Mesenteric fat pad (tissue), 1 donor: Measurements from ENCODE around the gene ACSL5. TPM values are rescaled to one million over a fixed set of nuclear protein-coding genes. Genes with fewer than 3 reads are reported as not detected.
"Not testable (repeated sequence)": the region's sequence is repeated elsewhere in the genome, so short reads cannot be mapped to it uniquely, and the experiment has no call there.

Experiments used
- DNase-seq: peaks from one replicate; pipeline ENCODE4 v3.0.0-alpha.2; 2020; ENCODE audit warnings: low spot score
- total RNA-seq: library from RNA; stranded (reverse); fragmentation: NEBNext Ultra II Directional; extraction: Animal tissue kit (Norgen Biotek cat#: 25700); gene quantifications from one replicate; pipeline ENCODE4 v1.2.1, GENCODE V29; 2021
- donor health status: DM: yes; HTN: yes; CAD: no.

The ACSL5 gene
- total RNA-seq, 1 donor from 2014 or later = 41.9 TPM

DNA sequence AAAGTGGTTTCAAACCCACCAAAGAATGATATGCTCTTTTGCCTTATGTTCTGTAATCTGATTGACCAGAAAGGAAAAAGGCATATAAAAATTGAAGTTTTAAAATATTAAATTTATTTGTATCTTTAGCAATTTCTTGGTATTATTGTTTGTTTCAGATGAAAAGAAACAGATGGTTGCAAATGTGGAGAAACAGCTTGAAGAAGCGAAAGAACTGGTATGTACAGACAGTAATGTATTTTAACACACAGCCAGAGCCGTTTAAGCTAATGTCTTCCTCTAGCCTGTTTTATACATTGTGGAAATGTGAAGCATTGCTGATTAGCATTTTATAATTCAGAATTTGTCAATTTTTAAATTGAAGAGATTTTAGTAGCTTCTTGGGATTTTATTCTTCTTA lies 86.5 kb downstream of the ACSL5 start:
- DNase-seq = no peak

DNA sequence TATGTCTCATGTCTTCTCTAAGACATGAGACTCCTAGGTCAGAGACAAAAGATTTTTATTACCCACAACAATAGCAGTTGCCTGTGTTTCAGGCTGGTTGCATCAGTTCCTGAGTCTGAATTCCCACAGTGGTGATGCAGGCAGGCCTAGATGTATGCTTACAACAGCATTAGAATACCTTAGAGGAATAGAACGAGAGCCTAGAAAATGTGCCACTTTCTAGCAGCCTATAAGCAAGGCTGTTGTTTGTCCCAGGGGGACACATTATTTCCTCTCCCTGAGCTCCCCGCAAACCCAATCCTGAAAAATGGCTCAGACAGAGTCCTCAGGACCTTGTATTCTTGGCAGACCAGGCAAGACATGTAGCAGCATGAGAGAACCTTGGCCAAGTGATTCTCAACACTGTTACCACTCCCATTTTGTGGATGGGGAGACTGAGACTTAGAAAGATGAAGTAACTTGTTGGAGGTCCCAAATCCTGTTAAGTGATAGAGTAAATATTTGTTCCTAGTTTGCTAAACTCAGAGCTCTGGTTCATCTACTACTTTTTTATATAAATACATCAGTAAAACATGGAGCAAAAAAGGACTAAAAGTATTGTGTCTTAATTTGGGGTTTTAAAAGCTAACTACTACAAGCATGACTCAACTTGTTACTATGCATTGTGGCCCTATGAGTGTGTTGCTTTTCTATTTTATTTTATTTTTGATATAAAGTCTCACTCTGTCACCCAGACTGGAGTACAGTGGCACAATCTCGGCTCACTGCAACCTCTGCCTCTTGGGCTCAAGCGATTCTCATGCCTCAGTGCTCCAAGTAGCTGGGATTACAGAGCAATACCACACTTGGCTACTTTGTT lies 87.3 kb downstream of the ACSL5 start:
- no peak for DNase-seq

DNA sequence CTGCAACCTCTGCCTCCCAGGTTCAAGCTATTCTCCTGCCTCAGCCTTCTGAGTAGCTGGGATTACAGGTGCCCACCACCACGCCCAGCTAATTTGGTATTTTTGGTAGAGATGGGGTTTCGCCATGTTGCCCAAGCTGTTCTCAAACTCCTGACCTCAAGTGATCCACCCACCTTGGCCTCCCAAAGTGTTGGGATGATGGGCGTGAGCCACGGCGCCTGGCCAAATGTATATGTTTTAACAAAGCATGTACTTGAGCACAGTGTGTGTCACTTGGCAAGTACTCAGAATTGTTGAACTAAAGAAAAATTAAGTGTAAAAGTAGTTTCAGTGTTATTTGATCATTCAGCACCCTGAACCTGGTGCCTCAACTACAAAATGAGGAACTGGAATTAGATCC lies 90.2 kb downstream of the ACSL5 start:
- DNase-seq = not testable (repeated sequence)

DNA sequence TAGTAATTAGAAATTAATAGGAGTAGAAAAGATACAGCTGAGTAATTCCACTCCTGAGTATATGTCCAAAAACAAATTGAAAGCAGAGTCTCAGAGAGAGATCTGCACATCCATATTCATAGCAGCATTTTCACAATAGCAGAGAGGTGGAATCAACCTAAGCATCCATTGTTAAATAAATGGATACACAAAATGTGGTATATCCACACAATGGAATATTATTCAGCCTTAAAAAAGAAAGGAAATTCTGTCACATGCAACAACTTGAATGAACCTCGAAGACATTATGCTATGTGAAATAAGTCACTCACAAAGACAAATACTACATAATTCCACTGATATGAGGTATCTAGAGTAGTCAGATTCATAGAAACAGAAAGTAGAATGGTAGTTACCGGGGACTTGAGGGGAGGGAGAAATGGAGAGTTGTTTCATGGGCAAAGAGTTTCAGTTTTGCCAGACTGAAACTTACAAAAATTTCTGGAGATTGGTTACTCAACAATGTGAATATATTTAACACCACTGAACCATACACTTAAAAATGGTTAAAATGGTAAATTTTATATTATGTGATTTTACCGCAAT lies 91.5 kb downstream of the ACSL5 start:
- DNase-seq = no peak

DNA sequence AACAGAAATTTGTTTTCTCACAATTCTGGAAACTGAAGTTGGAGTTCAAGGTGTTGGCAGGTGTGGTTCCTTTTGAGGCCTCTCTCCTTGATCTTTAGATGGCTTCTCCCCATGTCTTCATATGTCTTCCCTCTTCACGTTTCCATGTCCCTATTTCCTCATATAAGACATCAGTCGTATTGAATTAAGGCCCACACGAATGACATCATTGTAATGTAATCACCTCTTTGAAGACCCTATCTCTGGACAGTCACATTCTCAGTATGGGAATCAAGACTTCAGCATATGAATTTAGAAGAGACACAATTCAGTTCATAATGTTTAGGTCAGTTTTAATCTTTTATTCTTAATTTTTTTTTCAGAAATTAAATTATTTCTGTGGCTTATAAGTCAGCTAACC lies 92.9 kb downstream of the ACSL5 start:
- no peak for DNase-seq

DNA sequence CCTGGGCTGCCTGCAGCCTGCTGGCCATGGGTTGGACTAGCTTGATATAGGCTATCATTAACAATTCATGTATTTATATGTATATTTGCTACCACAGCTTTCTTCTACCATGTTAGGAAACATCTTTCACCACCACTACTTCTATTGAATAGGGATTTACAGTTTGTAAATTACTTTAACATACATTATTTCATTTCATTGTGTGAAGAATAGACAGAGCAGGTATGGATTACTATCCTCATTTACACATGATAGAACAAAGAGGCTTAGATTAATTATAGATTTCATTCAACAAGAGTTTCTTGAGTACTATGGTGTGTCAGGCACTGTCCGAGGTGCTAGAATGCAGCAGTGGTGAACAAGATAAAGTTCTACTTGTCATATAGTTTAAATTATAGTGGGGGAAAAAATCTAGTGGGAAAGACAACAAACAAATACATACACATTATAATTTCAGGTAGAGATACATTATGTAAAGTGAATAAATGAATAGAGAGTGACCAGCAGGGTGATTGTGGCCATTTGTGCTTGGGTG lies 93.7 kb downstream of the ACSL5 start:
- DNase-seq = no peak

DNA sequence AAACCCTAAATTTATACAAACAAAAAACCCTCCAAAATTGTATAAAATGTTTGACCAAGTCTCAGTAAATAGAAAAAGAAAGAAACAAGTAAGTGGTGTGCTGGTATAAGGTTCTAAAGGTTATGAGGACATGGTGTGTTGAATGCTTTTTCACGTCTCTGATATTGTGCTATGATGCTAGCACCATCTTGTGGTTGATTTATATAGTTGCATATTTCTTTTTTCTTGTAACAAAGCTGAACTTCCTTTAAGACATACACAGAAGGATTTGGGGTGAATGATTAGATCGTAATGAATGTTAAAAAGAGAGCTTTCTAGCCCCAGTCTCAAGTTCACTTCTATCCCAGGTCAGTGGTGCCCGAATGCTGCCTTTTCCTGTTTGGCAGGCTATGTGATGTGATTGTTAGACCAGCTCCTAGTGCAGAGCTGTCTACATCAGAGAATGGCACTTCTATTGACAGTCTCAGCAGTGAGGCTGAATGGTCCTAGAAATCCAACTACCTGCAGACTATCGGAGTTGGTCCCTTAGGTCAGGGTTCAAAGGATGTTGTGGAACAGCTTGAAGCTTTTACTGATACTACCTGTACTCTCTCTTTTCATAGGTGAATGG lies 98.1 kb downstream of the ACSL5 start:
- no peak for DNase-seq

DNA sequence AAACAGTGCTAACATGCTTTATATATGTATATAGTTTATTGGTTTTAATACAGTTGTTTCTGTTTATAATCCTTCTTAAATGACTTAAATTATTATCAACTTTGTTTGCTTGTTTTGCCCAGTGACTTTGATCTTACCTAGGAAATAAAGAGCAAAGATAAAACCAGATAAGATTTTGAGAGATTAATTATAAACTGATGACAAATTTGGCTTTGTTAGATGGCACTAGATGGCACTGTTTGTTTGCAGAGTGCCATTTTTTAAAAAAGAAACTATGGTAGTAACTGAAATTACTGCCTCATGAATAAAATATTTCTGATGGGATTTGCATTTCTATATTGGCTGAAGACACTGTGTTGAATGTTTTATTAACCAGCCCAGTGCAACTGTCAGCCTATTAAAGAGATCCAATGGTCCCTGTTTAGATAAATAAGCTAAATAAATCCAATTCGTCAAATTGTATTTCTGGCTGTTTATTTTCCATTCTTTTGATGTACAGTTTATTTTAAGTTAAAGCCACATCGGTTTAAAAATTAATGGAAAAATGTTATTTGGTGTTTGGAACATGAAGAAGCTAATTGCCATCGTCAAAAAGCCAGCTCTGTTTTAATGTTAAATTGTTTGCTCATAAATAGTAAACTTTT lies 101.8 kb downstream of the ACSL5 start:
- DNase-seq = no peak

Other genes with a start within 250 kb of the ACSL5 start
- gene GPAM, start 190.4 kb upstream of the ACSL5 start, total RNA-seq = 211 TPM
- not detected for gene TECTB, start 90.7 kb upstream of the ACSL5 start, total RNA-seq
- 26.2 TPM for gene ZDHHC6, start 72.8 kb downstream of the ACSL5 start, total RNA-seq
- gene VTI1A, start 73.1 kb downstream of the ACSL5 start, total RNA-seq = 36.1 TPM